GM19025 (cell line): Measurements from ENCODE around the gene GRIN2D.
A peak's percentile ranks its signal among the peaks of the same experiment; 100 is the strongest.

Experiments
- ATAC-seq: cut with Tn5 transposase; IDR thresholded peaks from one replicate; pipeline ENCODE4 v1.9.1; 2021; ENCODE audit warnings: mild to moderate bottlenecking, low read depth, moderate library complexity; ENCODE audit not compliant: unreplicated experiment

Gene GRIN2D

DNA sequence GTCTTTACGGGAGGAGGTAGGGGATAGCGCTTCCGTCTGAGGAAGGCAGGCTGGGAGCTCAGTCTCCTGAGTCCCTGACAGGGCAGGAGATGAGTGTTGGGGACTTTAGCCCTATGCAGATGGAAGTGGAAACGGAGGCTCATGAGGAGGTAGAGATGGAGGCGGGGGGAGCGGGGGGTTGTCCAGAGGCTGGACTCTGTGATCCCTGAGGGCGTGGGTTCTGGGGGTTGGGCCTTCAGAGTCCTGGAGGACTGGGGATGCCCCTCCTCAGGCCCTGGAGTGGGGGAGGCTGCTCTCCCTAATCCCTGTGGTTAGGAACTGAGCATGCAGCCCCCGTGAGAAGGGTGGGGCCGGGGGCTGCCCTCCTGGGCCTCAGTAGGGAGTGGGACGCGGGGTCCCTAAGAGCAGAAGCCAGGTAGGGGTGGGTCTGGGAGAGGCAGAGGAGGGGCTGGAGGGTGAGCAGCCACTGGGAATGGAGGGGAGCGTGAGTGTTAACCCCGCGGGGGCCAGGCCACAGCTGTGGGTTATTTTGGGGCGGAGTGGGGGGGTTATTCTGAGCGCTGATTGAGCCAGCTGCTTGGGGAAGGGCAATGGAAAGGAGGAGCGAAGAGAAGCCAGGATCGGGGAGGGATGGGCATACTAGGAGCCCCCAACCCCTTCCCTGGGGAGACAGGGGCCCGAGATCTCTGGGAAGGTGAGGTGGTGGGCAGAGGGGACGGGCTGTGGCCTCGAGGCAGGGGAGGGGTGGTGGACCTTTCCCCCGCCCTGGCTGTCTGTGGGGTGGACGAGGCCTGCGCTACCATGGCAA, 2.8 kb downstream of the GRIN2D start:
- ATAC-seq, result no peak

- ATAC-seq, result no peak
Measured at GRCh38 chr19:48396824-48397176, 3.3 kb downstream of the GRIN2D start.

DNA sequence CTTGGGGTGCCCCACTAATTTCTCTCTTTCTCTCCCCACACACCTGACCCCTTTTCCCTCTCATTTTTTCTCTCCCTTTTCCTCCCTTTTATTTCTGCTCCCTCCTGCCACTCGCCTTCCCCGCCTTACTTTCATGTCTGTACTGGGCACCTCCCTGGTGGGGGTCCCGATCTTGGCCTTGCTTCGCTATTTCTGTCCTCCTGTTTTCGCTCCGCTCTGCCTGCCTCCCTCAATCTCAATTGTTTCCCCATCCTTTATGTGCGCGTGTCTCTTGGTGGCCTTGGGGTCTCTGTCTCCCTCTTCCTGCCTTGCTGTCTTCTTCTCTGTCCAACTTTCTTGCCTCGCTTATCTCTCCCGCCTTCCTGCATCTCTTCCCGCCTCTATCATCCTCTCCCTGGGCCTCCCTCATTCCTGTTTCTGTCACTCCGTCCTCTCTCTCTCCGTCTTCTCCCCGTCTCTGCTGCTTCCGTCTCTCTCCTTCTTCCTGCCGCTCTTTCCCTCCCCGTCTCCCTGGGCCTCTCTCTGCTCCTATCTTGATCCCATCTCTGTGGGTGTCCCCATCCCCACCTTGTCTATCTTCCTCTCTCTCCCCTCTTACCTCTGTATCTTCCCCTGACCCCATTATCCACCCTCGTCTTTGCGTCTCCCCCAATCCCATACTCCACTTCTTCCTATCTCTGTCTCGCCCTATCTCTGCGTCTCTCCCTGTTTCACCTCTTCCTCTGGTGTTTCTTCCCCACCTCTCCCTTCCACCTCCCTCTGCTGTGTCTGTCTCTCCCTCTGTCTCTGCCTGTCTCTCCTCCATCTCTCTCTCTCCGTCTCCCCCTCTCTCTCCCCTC, 4.0 kb downstream of the GRIN2D start:
- ATAC-seq, result no peak

DNA sequence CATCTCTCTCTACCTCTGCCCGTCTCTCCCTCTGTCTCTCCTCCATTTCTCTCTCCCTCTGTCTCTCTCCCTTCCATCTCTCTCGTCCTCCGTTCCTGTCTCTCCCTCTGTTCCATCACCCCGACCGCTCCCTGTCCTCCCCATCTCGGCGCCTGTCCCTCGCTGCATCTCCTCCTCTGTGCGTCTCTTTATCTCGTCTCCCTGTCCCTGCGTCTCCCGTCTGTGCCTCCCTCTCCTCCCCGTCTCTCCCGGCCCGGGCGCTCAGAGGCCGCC, 4.6 kb downstream of the GRIN2D start:
- ATAC-seq, result no peak

DNA sequence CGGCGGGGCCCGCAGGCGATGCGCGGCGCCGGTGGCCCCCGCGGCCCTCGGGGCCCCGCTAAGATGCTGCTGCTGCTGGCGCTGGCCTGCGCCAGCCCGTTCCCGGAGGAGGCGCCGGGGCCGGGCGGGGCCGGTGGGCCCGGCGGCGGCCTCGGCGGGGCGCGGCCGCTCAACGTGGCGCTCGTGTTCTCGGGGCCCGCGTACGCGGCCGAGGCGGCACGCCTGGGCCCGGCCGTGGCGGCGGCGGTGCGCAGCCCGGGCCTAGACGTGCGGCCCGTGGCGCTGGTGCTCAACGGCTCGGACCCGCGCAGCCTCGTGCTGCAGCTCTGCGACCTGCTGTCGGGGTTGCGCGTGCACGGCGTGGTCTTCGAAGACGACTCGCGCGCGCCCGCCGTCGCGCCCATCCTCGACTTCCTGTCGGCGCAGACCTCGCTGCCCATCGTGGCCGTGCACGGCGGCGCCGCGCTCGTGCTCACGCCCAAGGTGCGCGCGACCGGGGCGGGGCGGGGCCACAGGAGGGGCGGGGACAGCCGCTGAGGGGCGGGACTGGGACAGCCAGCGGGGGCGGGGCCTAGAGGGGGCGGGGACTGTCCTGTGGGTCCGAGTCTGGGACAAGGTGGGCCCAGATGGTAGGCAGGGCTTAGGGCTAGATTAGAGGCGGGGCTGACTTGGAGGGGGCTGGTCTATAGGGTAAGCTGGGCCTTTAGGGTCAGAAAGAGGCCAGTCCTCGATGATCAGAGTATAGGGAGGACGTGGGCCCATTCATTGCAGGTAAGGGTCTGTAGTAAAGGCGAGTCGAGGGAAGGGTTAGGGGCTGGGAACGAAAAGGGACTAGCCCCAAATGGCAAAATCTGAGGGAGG, 5.1 kb downstream of the GRIN2D start:
- ATAC-seq, result peak; percentile 48

DNA sequence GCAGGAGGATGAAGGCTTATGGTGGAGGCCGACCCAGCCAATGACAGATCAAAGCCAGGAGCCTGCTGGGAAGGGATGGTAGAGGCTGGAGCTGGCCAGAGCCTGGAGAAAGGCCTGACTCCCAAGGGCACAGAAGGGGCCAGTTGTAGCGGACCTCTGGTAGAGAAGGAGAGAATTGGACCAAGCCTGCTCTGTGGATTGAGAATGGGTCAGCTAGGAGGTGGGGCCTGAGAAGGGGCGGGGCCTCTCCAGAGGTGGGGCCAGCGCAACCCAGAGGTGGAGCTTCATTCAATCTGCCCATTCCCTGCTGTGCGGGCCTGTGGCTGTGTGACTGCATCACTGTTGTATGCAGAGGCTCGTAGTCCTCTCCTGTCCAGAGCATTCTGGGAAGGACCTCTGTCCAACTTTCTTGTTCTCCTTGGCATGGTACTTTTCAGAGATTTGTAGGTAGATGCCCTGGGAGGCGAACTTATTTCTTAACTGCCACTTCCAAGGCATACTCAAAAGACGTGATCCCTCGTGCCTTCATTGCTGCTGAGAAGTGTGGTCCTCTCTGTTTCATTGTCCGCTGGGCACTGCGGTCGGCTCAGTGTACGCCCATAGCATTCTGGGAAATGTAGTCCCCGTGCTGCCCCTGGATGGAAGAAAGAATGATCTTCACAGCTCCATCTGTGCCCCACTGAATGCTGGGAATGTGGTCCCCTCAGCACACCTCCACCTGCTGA, 6.7 kb downstream of the GRIN2D start:
- no peak for ATAC-seq

GRCh38 chr19:48401287-48401686, 7.8 kb downstream of the GRIN2D start:
- ATAC-seq, result no peak

DNA sequence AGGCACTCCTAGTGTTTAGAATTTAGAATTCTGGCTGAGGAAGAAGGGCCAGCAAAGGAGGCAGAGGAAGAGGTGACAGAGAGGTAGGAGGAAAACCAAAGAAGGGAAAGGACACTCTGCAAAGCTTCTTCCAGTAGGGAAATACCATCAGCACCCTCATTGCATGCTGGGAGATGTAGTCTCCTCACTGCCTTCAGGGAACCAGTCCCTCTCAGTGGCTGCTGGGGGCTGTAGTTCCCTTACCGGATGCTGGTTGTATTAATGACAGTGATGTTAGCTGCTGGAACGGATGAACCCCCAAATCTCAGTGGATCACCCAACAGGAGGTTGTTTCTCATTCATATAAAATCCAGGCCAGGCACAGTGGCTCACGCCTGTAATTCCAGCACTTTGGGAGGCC, 10.1 kb downstream of the GRIN2D start:
- ATAC-seq, result no peak

DNA sequence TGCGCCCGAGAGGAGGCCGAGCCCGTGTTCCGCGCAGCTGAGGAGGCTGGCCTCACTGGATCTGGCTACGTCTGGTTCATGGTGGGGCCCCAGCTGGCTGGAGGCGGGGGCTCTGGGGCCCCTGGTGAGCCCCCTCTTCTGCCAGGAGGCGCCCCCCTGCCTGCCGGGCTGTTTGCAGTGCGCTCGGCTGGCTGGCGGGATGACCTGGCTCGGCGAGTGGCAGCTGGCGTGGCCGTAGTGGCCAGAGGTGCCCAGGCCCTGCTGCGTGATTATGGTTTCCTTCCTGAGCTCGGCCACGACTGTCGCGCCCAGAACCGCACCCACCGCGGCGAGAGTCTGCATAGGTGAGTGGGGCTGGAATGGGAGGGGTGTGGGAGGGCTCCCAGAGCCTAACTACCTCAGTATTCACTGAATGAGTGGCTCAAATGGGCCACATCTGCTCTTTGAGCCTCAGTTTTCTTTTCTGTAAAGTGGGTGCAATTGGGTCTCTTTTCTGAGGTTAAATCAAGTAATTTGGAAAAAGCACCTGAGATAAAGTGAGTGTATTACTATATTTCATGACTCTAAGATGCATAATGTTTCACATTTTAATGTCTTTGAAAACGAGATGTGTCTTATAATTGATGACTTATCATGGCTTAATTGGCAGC, 11.7 kb downstream of the GRIN2D start:
- no peak for ATAC-seq

DNA sequence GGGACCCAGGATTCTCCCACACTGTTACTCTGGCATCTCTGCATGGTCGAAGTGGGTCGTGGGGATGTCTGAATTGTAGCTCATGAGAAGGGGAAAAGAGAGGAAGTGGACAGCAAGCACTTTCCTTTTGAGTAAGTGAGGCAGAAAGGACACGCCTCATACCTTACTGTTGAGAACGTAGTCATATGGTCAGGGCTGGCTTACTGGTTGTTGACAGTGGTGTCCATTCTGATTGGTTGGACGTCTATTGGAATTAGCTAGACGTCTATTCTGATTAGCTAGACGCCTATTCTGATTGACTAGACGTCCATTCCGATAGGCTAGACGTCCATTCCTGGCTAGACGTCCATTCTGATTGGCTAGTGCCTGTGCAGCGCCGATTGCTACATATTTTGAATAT, 12.4 kb downstream of the GRIN2D start:
- no peak for ATAC-seq

DNA sequence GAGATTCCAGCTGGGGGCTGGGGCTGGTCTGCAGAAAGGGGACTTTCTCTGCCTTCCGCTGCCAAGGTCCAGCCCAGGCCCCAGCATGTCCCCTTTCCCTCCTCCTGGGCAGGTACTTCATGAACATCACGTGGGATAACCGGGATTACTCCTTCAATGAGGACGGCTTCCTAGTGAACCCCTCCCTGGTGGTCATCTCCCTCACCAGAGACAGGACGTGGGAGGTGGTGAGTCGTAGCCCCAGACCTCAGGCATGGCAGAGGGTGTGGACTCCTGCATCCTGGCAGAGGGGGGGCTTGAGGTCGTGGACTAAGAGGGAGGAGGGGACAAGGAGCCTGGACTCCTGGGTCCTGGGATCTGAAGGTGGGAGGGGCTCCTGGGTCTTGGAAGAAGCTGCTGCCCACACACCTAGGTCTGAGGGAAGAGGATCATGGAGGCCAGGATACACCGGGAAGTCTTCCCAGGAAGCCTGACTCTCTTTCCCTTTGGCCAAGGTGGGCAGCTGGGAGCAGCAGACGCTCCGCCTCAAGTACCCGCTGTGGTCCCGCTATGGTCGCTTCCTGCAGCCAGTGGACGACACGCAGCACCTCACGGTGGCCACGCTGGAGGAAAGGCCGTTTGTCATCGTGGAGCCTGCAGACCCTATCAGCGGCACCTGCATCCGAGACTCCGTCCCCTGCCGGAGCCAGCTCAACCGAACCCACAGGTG, 20.6 kb downstream of the GRIN2D start:
- ATAC-seq, result no peak

- ATAC-seq, result no peak
Measured at GRCh38 chr19:48415395-48415794, 21.9 kb downstream of the GRIN2D start.

- ATAC-seq, result no peak
Measured at GRCh38 chr19:48415806-48416221, 22.3 kb downstream of the GRIN2D start.

- ATAC-seq, result no peak
Measured at GRCh38 chr19:48417421-48417820, 24.0 kb downstream of the GRIN2D start.

DNA sequence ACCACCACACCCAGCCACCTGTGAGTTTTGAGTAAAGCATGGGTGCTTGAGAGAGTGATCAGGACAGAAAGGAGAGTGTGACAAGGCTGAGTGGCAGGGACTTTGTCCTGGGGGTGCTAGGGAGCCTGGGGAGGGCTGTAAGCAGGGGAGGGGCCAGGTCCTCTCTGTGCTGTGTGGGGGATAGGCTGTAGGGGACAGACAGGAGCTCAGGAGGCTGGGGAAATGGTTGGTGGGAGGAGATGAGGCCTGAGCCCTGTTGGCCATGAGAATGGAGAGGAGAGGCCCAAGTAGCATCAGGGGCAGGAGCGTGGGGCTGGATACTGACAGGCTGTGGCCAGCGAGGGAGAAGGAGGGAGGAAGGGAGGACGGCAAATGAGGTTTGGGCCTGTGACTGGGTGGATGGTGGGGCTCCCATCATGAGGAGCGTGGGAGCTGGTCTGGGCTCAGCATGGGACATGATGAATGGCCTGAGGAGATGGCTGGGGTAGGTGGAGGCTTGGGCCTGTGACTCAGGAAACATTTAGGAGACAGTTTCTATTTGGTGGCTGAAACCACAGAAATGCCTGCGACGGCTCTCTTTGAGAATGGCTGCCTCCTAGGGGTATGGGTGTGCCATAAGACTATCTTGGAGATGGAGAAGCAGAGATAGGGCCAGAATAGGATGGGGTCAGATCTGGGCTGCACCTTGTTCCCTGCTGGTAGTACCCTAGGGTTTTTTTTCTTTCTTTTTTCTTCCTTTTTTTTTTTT, 25.0 kb downstream of the GRIN2D start:
- ATAC-seq, result no peak

DNA sequence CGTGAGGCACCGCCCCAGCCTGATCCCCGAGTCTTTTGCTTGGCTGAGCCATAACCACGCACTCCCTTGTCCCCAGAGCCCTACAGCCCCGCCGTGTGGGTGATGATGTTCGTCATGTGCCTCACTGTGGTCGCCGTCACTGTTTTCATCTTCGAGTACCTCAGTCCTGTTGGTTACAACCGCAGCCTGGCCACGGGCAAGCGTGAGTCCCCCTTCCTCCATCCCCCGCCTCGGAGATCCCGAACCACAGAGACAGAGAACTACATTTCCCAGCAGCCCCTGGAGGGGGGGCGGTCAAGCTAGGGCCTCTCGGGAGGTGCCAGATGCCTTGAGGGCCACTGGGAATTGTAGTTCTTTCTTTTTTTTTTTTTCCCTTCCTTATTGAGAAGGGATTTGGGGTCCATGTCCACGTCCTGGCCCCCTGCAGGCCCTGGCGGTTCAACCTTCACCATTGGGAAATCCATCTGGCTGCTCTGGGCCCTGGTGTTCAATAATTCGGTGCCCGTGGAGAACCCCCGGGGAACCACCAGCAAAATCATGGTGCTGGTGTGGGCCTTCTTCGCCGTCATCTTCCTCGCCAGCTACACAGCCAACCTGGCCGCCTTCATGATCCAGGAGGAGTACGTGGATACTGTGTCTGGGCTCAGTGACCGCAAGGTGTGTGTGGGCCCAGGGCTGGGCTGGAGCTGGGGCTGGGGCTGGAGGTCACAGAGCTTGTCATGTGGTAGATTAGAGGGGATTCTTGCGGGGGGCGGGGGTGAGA, 25.9 kb downstream of the GRIN2D start:
- no peak for ATAC-seq

GRCh38 chr19:48421548-48421947, 28.1 kb downstream of the GRIN2D start:
- no peak for ATAC-seq

DNA sequence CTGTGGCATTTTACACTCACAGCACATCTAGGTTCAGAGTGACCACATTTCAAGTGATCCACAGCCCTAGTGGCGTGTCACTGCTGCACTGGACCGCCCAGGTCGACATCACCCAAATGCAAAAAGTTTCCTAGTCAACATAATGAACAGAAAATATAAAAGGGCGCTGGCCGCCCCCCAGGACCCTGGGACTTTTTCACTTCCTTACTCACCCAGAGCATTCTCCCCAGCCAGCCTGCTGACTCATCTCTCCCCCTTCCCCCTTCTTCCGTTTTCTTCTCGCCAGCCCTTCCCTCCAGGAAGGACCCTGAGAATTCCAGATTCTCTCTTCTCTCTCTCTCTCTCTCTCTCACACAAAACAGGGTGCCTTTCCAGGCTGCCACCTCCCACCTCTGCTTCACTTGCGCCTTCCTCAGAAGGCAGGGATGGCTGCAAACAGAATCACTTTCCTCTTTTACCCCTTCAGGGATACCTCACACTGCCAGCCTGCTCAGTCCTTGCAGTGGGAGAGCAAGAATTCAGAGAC, 31.3 kb downstream of the GRIN2D start:
- no peak for ATAC-seq
